ES-I3 (cell line): Measurements from ENCODE around the gene CAB39L.

Source experiments
- H3K36me3 ChIP-seq: 2 replicates; pipeline ENCODE4 v1.6.1; 2013; ENCODE audit warnings: mild to moderate bottlenecking, low read length, control low read depth, moderate library complexity; ENCODE audit not compliant: insufficient read depth
- H3K4me1 ChIP-seq: 2 replicates; pipeline ENCODE4 v1.6.1; 2013; ENCODE audit warnings: mild to moderate bottlenecking, control low read depth, low read length; ENCODE audit not compliant: insufficient read depth
- H3K9ac ChIP-seq: 2 replicates; pipeline ENCODE4 v1.6.1; 2013; ENCODE audit warnings: low read depth, mild to moderate bottlenecking, low read length, moderate library complexity
- H3K9me3 ChIP-seq: 2 replicates; pipeline ENCODE4 v1.6.1; 2013; ENCODE audit warnings: mild to moderate bottlenecking, low read length, moderate library complexity; ENCODE audit not compliant: control insufficient read depth, insufficient read depth

Gene CAB39L

DNA sequence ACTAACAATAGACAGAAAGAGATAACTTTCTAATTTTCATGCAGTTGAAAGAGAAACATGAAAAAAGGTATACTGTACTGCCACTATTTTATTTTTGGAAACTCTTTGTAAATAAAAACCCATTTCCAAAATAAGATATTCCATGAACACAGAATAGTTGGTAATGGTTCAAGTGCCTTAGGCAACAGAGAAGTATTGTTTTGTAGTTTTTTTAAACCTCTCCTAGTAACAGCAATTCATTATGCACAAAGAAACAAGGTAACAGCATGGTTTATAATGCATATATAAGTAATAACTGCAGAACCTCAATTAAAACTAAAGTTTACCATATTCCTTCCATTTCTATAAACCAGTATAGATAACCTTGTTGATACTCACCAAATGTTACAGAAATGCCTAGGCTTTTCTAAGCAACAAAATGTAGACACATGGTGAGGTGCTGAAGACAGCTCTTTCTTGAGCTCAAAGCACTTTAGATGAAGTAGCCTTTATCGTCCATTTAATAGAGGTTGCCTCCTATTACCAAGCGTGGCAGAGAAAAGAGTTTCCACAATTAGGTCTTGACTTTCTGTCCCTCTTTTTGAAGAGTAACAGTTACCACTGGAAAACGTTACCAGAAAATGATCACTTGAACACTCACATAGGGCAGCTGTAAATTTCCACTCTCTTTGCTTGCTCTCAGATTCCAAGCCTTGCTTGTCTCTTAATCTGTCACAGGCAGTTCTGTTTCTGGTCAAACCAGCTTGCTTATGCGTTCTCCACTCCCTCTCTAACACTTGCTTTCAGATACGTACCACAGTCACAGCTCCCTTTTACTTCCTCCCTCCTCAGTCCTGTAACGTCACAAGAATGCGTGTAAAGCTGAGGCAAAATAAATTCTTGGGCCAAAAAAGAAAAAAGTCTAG, 42.9 kb downstream of the CAB39L start:
- Histone ChIP-seq H3K4me1 (peaks cover 7% of the 10 kb centered on the region; the same call in 1 of the 2 replicates), H3K36me3 (no peaks in the 10 kb centered on the region), H3K9me3 (no peaks in the 10 kb centered on the region), H3K9ac (no peak overlapping the region)

DNA sequence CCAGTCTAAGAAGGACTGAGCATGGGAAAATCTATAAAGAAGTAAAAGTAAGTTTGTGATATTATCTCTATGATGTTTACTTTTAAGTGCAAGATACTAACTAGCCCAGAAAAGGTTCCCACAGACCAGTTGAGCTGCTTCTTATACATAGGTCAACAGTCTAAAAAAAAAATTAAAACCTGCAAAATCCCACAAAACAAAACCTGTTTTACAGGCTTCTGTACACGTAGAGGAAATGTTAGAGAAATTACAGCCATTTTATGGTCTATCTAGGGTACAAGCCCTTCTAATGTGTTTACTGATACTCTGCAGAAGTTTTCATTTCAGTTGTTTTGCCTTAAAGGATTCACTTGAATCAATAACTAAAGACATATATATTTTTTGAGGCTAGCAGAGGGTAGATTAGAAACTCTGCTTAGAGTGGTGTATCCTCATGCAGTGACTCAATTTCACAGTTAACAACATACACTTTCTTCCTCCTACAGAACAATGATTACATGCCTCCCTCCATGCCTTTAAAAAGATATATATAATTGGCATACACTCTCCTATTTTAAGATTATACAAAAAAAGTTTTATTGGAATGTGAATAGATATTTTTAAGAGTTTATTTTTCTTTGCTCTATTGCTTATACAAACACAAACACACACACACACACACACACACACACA, 43.9 kb downstream of the CAB39L start:
- peaks cover 7% of the 10 kb centered on the region; the same call in 1 of the 2 replicates for H3K4me1 ChIP-seq
- H3K9me3 ChIP-seq: no peaks in the 10 kb centered on the region
- no peaks in the 10 kb centered on the region for H3K36me3 ChIP-seq
- H3K9ac ChIP-seq: no peak overlapping the region

DNA sequence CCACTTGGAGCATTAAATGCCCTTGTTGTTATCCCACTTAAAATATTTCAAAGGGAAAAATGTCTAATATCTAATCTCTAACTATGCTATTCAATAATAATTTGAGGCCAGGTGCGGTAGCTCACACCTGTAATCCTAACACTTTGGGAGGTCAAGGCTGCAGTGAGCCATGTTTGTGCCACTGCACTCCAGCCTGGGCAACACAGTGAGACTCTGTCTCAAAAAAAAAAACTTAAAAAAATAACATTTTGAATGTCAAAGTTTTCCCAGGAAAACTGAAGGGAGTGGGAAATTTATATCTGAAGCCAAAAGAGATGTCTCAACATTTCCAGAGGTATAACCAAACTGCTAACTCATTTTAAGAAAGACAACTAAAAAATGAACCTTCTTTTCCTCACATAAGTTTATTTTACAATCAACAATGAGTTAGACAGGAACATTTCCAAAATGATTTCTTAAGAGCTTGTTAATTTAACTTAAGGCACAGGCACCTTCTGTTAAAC, 47.9 kb downstream of the CAB39L start:
- Histone ChIP-seq H3K4me1 (0 out of 2 replicates have a peak, but pooled peaks cover 2% of the 10 kb centered on the region), H3K9ac (no peak overlapping the region), H3K9me3 (no peaks in the 10 kb centered on the region), H3K36me3 (no peaks in the 10 kb centered on the region)

DNA sequence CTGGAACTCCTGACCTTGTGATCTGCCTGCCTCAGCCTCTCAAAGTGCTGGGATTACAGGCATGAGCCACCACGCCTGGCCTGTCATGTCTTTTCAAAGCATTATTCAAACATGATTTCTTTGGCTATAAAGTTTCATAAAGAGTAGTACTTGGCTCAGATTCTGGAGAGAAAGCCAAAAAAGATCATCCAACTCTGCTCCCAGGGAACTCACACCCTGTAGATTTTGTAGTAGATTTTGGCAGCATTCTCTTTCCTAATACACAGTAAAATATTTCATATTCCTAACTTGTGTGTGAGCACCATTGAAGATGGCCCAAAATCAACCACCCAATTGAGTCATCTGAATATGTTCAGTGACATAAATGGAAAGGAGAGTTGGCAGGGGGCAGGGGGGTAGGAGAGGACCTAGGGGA, 48.4 kb downstream of the CAB39L start:
- H3K4me1 ChIP-seq: no peaks in the 10 kb centered on the region
- no peaks in the 10 kb centered on the region for H3K36me3 ChIP-seq
- H3K9me3 ChIP-seq: no peaks in the 10 kb centered on the region
- H3K9ac ChIP-seq: no peak overlapping the region

DNA sequence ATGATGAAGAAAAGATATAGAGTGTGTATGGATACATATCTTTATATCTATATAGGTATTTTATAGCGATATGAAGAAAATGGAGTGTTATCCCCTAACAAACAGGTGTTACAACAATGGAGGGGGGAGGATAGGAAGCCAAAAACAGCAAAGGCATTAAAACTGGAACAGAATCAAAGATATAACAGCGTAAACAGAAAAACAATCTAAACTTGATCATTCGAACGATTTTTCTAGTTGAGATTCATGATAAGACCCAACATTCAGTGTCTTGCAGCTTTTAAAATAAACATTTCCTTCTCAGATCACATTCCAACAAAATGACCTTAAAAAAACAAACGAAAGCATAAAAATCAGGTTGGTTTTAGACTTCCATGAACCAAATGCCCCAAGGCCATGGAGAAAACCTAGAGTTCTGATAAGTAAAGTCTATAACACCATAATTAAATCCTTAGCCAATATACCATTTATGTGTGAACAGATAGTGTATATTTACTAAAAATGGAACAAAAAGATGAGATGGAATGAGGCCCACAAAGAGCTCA, 55.7 kb downstream of the CAB39L start:
- Histone ChIP-seq H3K9ac (no peak overlapping the region), H3K4me1 (no peaks in the 10 kb centered on the region; the same call in 1 of the 2 replicates), H3K36me3 (no peaks in the 10 kb centered on the region; the same call in 1 of the 2 replicates), H3K9me3 (peaks cover 4% of the 10 kb centered on the region; the same call in 1 of the 2 replicates)

DNA sequence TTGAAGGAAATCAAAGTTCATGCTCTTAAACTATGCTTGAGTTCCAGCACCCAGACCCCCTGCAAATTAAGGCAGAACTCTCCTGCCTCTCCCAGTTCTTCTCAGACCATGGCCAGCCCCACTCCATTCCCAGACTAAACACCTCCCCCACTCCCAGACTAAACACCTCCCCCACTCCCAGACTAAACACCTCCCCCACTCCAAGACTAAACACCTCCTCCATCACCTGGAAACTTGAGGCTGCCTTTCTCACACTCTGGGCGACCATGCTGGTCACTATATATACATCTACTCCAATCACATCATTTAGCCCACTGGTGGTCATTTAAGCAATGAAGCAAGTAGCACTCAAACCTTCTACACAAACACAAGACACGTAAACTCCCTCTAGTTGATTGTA, 57.2 kb downstream of the CAB39L start:
- Histone ChIP-seq H3K9ac (no peak overlapping the region), H3K4me1 (no peaks in the 10 kb centered on the region; the same call in 1 of the 2 replicates), H3K9me3 (peaks cover 4% of the 10 kb centered on the region; the same call in 1 of the 2 replicates), H3K36me3 (no peaks in the 10 kb centered on the region; the same call in 1 of the 2 replicates)

DNA sequence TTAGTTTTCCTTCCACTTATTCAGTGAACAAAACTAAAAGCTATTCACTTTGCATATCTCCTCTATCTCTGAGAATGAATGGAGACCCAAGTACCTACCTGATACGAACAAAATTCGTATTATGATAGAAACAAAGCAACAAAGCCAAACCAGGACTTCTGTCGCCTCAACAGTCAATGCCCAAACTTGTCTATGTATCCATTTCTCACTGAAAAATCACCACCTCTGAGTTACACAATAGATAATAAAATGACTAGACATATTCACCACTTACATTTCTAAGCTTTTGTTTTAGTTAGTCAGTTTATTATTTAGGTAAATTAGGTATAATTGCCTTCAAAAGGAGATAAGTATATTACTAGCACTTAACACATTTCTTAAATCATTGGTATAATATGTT, 67.7 kb downstream of the CAB39L start:
- Histone ChIP-seq H3K9ac (no peak overlapping the region), H3K4me1 (no peaks in the 10 kb centered on the region), H3K9me3 (no peaks in the 10 kb centered on the region), H3K36me3 (no peaks in the 10 kb centered on the region; the same call in 1 of the 2 replicates)

DNA sequence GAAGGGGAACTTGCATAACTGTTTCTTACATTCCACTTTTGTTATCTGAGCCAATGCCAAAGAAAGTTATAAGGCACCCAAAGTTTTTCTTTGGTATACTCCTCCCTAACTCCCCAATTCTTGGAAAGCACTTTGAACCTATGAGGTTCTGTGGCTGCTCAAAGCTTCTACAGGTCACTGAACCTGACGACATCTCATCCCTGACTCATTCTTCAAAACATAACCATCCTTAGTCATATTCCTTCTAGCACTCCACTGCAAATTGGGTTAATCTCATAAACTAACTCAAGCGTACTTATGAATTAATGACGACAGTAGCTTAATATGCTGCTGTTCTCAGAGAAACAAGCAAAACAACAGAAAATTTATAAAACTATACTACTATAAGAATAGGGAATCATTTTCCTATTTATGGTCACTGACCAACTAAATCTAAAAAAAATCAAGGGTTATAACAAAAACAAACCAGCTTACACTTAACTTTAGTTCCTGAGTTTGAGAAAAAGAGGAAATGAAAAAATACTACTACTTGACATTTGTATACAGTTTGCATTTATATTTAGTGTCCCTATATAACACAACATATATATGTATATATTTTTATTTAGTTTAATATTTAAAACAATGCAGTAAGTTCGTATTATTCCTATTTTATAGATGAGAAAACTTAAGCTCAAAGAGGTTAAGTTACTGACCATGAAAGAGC, 69.1 kb downstream of the CAB39L start:
- Histone ChIP-seq H3K36me3 (no peaks in the 10 kb centered on the region; the same call in 1 of the 2 replicates), H3K9ac (no peak overlapping the region), H3K4me1 (no peaks in the 10 kb centered on the region)

DNA sequence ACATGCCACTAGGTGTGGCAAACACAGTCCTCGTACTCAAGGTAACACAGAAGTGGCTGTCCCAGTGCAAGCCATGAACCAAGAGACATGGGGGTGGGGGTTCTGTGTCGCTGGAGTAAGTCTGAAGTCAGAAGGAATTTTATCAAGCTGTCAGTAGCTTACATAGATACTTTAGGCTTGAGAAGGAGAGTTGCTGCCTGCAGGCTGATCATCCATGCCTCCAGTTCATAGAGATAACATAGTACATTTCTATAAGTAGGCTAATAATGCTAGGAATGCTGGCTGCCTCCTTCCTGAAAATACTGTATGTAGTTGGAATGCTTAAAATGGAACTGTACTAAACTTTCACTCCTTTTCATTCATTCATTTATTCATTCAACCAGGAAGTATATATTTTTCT, 70.1 kb downstream of the CAB39L start:
- Histone ChIP-seq H3K9ac (no peak overlapping the region), H3K9me3 (no peaks in the 10 kb centered on the region; the same call in 1 of the 2 replicates), H3K36me3 (no peaks in the 10 kb centered on the region; the same call in 1 of the 2 replicates), H3K4me1 (peaks cover under 1% of the 10 kb centered on the region)

More for the DNA sequence above, 69.1 kb downstream of the CAB39L start:
- no peaks in the 10 kb centered on the region; the same call in 1 of the 2 replicates for H3K9me3 ChIP-seq

DNA sequence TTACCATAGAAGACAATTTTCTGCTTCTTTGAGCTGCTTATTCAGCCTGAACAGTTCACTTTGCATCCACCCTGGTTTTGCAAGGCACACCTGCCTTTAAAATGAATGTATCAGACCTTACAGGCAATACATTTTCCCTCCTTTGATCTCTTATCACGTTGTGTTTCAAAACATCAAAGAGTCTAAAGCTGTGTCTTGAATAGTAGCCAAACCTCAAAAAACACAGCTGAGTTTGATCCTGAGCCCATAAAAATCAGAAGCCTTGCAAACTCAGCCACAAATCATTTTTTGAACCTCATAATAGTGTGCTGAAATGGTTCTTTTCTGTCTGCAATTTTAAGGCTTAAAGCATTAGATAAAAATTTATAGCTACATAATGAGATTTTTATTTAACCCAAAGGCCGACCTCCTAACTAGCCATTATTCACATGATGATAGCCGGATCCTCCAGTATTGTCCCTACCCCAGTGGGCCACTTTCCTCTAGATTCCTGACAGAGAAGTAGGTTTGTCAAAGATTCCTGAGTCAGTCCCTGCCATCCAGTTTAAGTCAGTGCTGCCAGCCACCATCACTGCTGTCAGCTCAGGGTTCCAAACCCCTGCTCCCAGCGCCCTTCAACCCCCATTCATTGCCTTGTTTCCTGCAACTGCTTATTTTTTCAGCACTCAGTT, 71.8 kb downstream of the CAB39L start:
- Histone ChIP-seq H3K4me1 (peaks cover 10% of the 10 kb centered on the region), H3K9ac (no peak overlapping the region), H3K9me3 (no peaks in the 10 kb centered on the region; the same call in 1 of the 2 replicates), H3K36me3 (no peaks in the 10 kb centered on the region; the same call in 1 of the 2 replicates)

DNA sequence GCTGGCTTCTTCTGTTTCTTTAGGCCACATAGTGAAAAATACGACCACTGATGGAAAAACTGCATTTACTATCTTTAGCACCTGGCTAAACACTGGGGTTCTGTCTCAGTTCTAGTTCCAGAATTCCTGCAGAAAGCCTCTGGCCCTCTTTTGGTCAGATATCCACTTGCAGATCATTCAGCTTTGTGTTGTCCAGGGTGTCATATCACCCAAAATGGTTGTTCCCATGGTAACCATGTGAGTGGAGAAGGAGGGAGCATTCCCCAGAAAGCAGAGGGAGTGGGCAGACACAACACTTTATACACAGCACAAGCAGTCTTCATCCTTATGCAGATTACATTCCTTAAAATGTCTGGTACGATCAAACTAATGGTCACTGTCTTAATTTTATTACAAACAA, 73.5 kb downstream of the CAB39L start:
- no peaks in the 10 kb centered on the region; the same call in 1 of the 2 replicates for H3K36me3 ChIP-seq
- no peak overlapping the region for H3K9ac ChIP-seq
- no peaks in the 10 kb centered on the region; the same call in 1 of the 2 replicates for H3K9me3 ChIP-seq
- H3K4me1 ChIP-seq: peaks cover 10% of the 10 kb centered on the region

DNA sequence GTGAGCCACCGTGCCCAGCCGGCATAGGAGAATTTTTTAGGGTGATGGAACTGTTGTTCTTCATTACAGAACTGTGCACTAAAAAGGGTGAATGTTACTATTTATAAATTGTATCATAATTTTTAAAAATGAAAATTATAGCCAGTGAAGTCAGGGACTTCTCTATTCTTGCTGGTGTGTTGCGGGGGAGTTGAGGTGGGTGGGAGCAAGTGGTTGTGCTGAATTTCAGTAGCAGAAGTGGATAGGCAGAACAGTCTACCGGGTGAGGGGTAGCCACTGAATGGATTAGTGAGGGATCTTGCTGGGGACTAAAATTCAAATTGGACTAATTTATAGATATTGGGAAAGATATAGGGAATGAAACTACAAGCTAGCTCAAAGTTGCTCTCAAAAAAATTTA, 74.0 kb downstream of the CAB39L start:
- H3K9me3 ChIP-seq: no peaks in the 10 kb centered on the region; the same call in 1 of the 2 replicates
- H3K9ac ChIP-seq: no peak overlapping the region
- H3K4me1 ChIP-seq: peaks cover 10% of the 10 kb centered on the region
- no peaks in the 10 kb centered on the region; the same call in 1 of the 2 replicates for H3K36me3 ChIP-seq

DNA sequence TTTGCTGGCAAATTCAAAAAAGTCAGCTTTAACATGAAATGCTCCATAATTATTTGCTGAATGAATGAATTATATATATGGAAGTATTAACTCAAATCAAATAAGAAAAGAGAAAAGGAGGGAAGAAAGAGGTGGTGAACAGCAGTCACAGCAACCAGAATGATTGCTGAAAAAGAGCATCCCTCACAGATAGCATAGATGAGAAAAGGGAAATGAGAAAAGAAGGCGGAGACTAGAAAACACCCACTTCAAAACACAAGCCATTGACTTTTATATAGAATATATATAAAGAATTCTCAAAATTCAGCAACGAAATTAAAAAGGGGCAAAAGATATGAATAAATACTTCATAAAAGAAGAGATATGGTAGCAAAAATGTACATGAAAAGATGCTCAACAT, 75.2 kb downstream of the CAB39L start:
- Histone ChIP-seq H3K4me1 (peaks cover 10% of the 10 kb centered on the region), H3K9ac (no peak overlapping the region), H3K36me3 (no peaks in the 10 kb centered on the region; the same call in 1 of the 2 replicates), H3K9me3 (peaks cover 3% of the 10 kb centered on the region; the same call in 1 of the 2 replicates)
